A673 (cell line): ENCODE measurements around the gene GPR78. TPM values are rescaled to one million over a fixed set of nuclear protein-coding genes. Genes with fewer than 3 reads are reported as not detected.

Source experiments
- BruUV-seq: library from RNA; stranded (reverse); fragments of 400-500 nt; replicated peaks from 2 replicates; lab custom pipeline; 2021; lab: Mats Ljungman, UMichigan
- CTCF ChIA-PET: fragments of 300-600 bp; sonication (Branson Sonifier 250); formaldehyde crosslinking; loops from one replicate; lab custom pipeline; 2022; ENCODE audit warnings: antibody characterized with exemption; lab: Charles Lee
- POLR2A ChIA-PET: fragments of 300-600 bp; sonication (Branson Sonifier 250); formaldehyde crosslinking; loops from one replicate; lab custom pipeline; 2022; ENCODE audit warnings: antibody characterized with exemption; ENCODE audit not compliant: low non-redundant PET; lab: Charles Lee
- DNase-seq: peaks from one replicate; pipeline ENCODE4 v3.0.0-alpha.2; 2015; ENCODE audit warnings: low spot score
- H3K27ac ChIP-seq: fragments of 200-600 bp; sonication (generic); 2 replicates; pipeline ENCODE4 v1.5.1; 2016; ENCODE audit warnings: mixed run types, low read depth, mild to moderate bottlenecking, mixed read lengths, antibody characterized with exemption, low read length; ENCODE audit not compliant: poor library complexity, severe bottlenecking
- H3K27me3 ChIP-seq: fragments of 200-600 bp; sonication (generic); replicated peaks from 2 replicates; pipeline ENCODE4 v1.6.1; 2017; ENCODE audit warnings: mixed run types, low read depth, mild to moderate bottlenecking, mixed read lengths, antibody characterized with exemption, low read length; ENCODE audit not compliant: insufficient read depth, poor library complexity
- H3K36me3 ChIP-seq: fragments of 200-600 bp; sonication (generic); 2 replicates; pipeline ENCODE4 v1.6.1; 2016; ENCODE audit warnings: mixed run types, mild to moderate bottlenecking, mixed read lengths, antibody characterized with exemption, low read length; ENCODE audit not compliant: insufficient read depth, poor library complexity, severe bottlenecking
- H3K4me1 ChIP-seq: fragments of 200-600 bp; sonication (generic); 2 replicates; pipeline ENCODE4 v1.6.1; 2017; ENCODE audit warnings: mixed run types, mild to moderate bottlenecking, mixed read lengths, antibody characterized with exemption, low read length; ENCODE audit not compliant: insufficient read depth, poor library complexity, severe bottlenecking
- H3K4me3 ChIP-seq: fragments of 200-600 bp; sonication (generic); 2 replicates; pipeline ENCODE4 v1.5.1; 2016; ENCODE audit warnings: low read depth, mixed run types, mild to moderate bottlenecking, mixed read lengths, low read length; ENCODE audit not compliant: poor library complexity, severe bottlenecking
- H3K9me3 ChIP-seq: fragments of 200-600 bp; sonication (generic); 2 replicates; pipeline ENCODE4 v1.6.1; 2016; ENCODE audit warnings: mixed run types, low read depth, mild to moderate bottlenecking, mixed read lengths, antibody characterized with exemption, low read length; ENCODE audit not compliant: poor library complexity, severe bottlenecking
- EZH2 ChIP-seq: fragments of 200-600 bp; sonication (generic); IDR thresholded peaks from 2 replicates; pipeline ENCODE4 v1.6.1; 2017; ENCODE audit warnings: borderline replicate concordance, low read depth, mild to moderate bottlenecking, mixed read lengths, antibody characterized with exemption, low read length; ENCODE audit not compliant: poor library complexity, severe bottlenecking
- intact Hi-C: fragments of 100-400 bp; cut with micrococcal nuclease; formaldehyde crosslinking; loops from one replicate; pipeline ENCODE4 v1.10.0; 2022; ENCODE audit not compliant: unreplicated experiment
- total RNA-seq: library from RNA; stranded (reverse); gene quantifications from 2 replicates; pipeline ENCODE4 v1.2.3, GENCODE V29; 2021
- TF ChIP-seq, protein P1 (sequence below): fragments of 300-800, 200-600 bp; sonication (generic); conservative IDR thresholded peaks from 2 replicates; pipeline ENCODE4 v1.5.1; 2017; ENCODE audit warnings: low read depth, mild to moderate bottlenecking, antibody characterized with exemption, low read length, moderate library complexity, mixed read lengths

The GPR78 gene
- total RNA-seq, 1 experiment from 2014 or later, result not detected

DNA sequence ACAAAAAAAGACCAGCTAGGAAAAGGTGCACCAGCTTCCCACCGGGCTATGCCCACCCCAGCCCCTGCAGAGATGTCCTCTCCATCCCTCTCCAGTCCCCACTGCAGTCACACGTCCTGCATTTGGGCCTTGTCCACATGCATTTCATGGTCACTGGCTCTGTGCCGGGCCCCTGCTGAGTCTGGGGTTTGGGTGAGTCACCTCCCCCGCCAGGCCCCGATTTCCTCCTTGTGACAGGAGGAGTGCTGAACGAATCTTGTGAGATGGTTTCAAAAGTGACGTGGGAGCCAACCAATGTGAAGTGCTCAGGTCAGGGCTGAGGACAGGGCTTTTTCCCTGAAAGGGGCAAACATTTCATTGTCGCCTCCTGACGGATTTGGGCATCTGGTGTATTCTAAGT, 19.5 kb downstream of the GPR78 start:
- TF ChIP-seq EZH2, result no peak
- TF ChIP-seq, protein P1, sequence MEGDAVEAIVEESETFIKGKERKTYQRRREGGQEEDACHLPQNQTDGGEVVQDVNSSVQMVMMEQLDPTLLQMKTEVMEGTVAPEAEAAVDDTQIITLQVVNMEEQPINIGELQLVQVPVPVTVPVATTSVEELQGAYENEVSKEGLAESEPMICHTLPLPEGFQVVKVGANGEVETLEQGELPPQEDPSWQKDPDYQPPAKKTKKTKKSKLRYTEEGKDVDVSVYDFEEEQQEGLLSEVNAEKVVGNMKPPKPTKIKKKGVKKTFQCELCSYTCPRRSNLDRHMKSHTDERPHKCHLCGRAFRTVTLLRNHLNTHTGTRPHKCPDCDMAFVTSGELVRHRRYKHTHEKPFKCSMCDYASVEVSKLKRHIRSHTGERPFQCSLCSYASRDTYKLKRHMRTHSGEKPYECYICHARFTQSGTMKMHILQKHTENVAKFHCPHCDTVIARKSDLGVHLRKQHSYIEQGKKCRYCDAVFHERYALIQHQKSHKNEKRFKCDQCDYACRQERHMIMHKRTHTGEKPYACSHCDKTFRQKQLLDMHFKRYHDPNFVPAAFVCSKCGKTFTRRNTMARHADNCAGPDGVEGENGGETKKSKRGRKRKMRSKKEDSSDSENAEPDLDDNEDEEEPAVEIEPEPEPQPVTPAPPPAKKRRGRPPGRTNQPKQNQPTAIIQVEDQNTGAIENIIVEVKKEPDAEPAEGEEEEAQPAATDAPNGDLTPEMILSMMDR, result no peak
- intact Hi-C loops, result no loop called here
- Histone ChIP-seq H3K36me3 (no peaks in the 10 kb centered on the region), H3K27ac (no peak overlapping the region), H3K9me3 (no peaks in the 10 kb centered on the region), H3K4me3 (no peak overlapping the region), H3K27me3 (no peaks in the 10 kb centered on the region), H3K4me1 (peaks cover 15% of the 10 kb centered on the region)
- DNase-seq, result peak; percentile 22
- ChIA-PET POLR2A (no interaction called here), CTCF (no interaction called here)
- no TSS peak for BruUV-seq

DNA sequence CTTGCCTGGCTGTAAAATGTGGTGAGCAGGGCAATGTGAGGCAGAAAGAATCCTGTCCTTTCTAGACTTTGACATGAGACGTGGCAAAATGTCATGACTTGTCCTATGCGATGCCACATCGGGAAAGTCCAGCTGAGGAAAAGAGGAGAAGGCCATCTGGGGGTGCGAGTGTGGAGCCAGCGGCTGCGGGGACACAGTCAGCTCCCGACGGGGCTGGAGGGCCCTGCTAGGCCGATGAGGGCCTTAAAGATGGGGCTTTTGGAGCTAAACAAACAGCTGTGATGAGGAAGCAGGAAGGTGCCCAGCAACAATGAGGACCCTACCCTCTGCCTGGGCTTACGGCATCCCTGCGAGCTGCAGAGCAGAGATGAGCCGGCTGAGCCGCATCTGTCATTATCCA, 20.1 kb downstream of the GPR78 start:
- BruUV-seq, result no TSS peak
- TF ChIP-seq EZH2, result no peak
- Histone ChIP-seq H3K27me3 (no peaks in the 10 kb centered on the region), H3K27ac (no peak overlapping the region), H3K9me3 (no peaks in the 10 kb centered on the region), H3K36me3 (no peaks in the 10 kb centered on the region), H3K4me3 (no peak overlapping the region), H3K4me1 (peaks cover 15% of the 10 kb centered on the region)
- DNase-seq, result no peak
- ChIA-PET CTCF (no interaction called here), POLR2A (no interaction called here)
- intact Hi-C loops, result no loop called here

DNA sequence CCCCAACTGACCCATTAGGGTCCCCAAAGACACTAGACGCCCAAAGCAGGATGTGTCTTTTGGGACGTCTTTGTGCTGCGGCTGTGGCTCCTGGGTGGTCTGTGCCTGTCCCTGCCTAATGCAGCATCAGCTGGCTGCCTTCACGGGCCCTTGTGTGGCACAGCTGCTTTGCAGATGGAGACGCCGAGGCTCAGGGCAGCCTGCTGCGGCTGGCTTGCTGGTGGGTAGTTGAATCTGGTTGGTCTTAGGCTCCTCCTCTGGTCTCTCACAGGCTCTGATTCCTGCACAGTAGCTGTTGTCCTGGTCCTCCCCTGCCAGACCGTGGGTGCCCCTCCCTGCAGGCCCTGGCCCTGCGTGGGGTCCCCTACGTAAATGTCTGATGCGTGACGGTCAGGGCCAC, 20.5 kb downstream of the GPR78 start:
- no TSS peak for BruUV-seq
- no peaks in the 10 kb centered on the region for H3K27me3 ChIP-seq
- H3K4me3 ChIP-seq, result no peak overlapping the region
- peaks cover 15% of the 10 kb centered on the region for H3K4me1 ChIP-seq
- no peaks in the 10 kb centered on the region for H3K9me3 ChIP-seq
- intact Hi-C loops, result no loop called here
- no peak for TF ChIP-seq EZH2
- TF ChIP-seq, protein P1, result no peak
- DNase-seq, result no peak
- ChIA-PET CTCF (no interaction called here), POLR2A (no interaction called here)
- H3K27ac ChIP-seq, result no peak overlapping the region
- no peaks in the 10 kb centered on the region for H3K36me3 ChIP-seq

DNA sequence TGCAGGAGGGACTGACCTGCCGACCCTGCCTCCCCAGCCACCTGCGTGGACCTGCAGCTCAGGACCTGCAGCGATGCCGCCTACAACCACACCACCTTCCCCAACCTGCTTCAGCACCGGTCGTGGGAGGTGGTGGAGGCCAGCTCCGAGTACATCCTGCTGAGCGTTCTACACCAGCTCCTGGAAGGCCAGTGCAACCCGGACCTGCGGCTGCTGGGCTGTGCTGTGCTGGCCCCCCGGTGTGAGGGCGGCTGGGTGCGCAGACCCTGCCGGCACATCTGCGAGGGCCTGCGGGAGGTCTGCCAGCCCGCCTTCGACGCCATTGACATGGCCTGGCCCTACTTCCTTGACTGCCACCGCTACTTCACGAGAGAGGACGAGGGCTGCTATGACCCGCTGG, 20.9 kb downstream of the GPR78 start:
- no peaks in the 10 kb centered on the region for H3K36me3 ChIP-seq
- H3K9me3 ChIP-seq, result no peaks in the 10 kb centered on the region
- no TSS peak for BruUV-seq
- H3K4me3 ChIP-seq, result no peak overlapping the region
- intact Hi-C loops, result no loop called here
- TF ChIP-seq EZH2, result no peak
- TF ChIP-seq, protein P1, result no peak
- H3K4me1 ChIP-seq, result peaks cover 15% of the 10 kb centered on the region
- no peak overlapping the region for H3K27ac ChIP-seq
- ChIA-PET CTCF (no interaction called here), POLR2A (no interaction called here)
- H3K27me3 ChIP-seq, result no peaks in the 10 kb centered on the region
- no peak for DNase-seq
